HEK293 (cell line): Measurements from ENCODE around the gene PILRA.

Experiments
- CTCF ChIA-PET: fragments of 350-600 bp; formaldehyde crosslinking; extraction: SDS; loops from one replicate; lab custom pipeline; 2021; ENCODE audit warnings: antibody characterized with exemption; lab: Yijun Ruan, JAX
- POLR2A ChIA-PET: fragments of 300-600 bp; formaldehyde crosslinking; extraction: SDS; loops from one replicate; lab custom pipeline; 2020; ENCODE audit warnings: antibody characterized with exemption, inconsistent platforms; lab: Yijun Ruan, JAX
- H3K27ac ChIP-seq: fragments of 200-500 bp; sonication (Bioruptor generic); 2 replicates; pipeline ENCODE4 v1.5.1; 2014; ENCODE audit warnings: low read depth, low read length, control low read depth, inconsistent platforms; ENCODE audit errors: extremely low read depth
- H3K36me3 ChIP-seq, 2 experiments: fragments of 200-500 bp in 1 of 2; sonication (Bioruptor generic) in 1 of 2; 1 replicate in 1 of 2; 2 replicates in 1 of 2; pipeline ENCODE4 v1.5.1; 2014 to 2017; ENCODE audit warnings: inconsistent platforms in 2 of 2, low read length in 2 of 2; ENCODE audit not compliant: control insufficient read depth in 2 of 2, insufficient read depth in 1 of 2
- H3K4me1 ChIP-seq: fragments of 200-500 bp; sonication (Bioruptor generic); 2 replicates; pipeline ENCODE4 v1.5.1; 2014; ENCODE audit warnings: mild to moderate bottlenecking, low read length, inconsistent platforms; ENCODE audit not compliant: control insufficient read depth, insufficient read depth
- H3K4me3 ChIP-seq: 2 replicates; pipeline ENCODE4 v1.5.1; 2011; ENCODE audit warnings: low read depth, mild to moderate bottlenecking, control low read depth, low read length, moderate library complexity
- H3K9me3 ChIP-seq: fragments of 200-500 bp; sonication (Bioruptor generic); 2 replicates; pipeline ENCODE4 v1.5.1; 2014; ENCODE audit warnings: low read depth, low read length, inconsistent platforms; ENCODE audit not compliant: control insufficient read depth, insufficient read depth
- MYNN ChIP-seq: fragments of 450-650 bp; formaldehyde crosslinking; IDR thresholded peaks from 2 replicates; pipeline ENCODE4 v1.5.1; 2016; ENCODE audit warnings: missing biosample characterization, missing genetic modification characterization, borderline replicate concordance
- SCRT1 ChIP-seq: fragments of 450-650 bp; formaldehyde crosslinking; IDR thresholded peaks from 2 replicates; pipeline ENCODE4 v1.5.1; 2016; ENCODE audit warnings: missing biosample characterization, missing genetic modification characterization, borderline replicate concordance
- ZBTB20 ChIP-seq: fragments of 450-650 bp; formaldehyde crosslinking; IDR thresholded peaks from 2 replicates; pipeline ENCODE4 v1.5.1; 2016; ENCODE audit warnings: missing biosample characterization, missing genetic modification characterization
- ZBTB48 ChIP-seq: fragments of 450-650 bp; formaldehyde crosslinking; IDR thresholded peaks from 2 replicates; pipeline ENCODE4 v1.5.1; 2016; ENCODE audit warnings: missing biosample characterization, missing genetic modification characterization
- ZNF223 ChIP-seq: fragments of 450-650 bp; formaldehyde crosslinking; IDR thresholded peaks from 2 replicates; pipeline ENCODE4 v1.5.1; 2016; ENCODE audit warnings: missing biosample characterization, missing genetic modification characterization
- ZNF311 ChIP-seq: fragments of 450-650 bp; formaldehyde crosslinking; IDR thresholded peaks from 2 replicates; pipeline ENCODE4 v1.5.1; 2017; ENCODE audit warnings: missing biosample characterization, missing genetic modification characterization, borderline replicate concordance
- ZNF341 ChIP-seq: fragments of 450-650 bp; formaldehyde crosslinking; IDR thresholded peaks from 2 replicates; pipeline ENCODE4; 2016; ENCODE audit warnings: low read depth, missing biosample characterization, missing genetic modification characterization
- ZNF366 ChIP-seq: fragments of 450-650 bp; formaldehyde crosslinking; conservative IDR thresholded peaks from 2 replicates; pipeline ENCODE4 v1.5.1; 2016; ENCODE audit warnings: missing biosample characterization, missing genetic modification characterization
- ZNF433 ChIP-seq: fragments of 450-650 bp; formaldehyde crosslinking; IDR thresholded peaks from 2 replicates; pipeline ENCODE4 v1.5.1; 2016; ENCODE audit warnings: missing biosample characterization, missing genetic modification characterization, low read depth
- ZNF510 ChIP-seq: fragments of 450-650 bp; formaldehyde crosslinking; IDR thresholded peaks from 2 replicates; pipeline ENCODE4 v1.5.1; 2018; ENCODE audit warnings: mild to moderate bottlenecking, missing genetic modification characterization, missing biosample characterization; ENCODE audit not compliant: insufficient replicate concordance
- ZNF785 ChIP-seq: fragments of 450-650 bp; formaldehyde crosslinking; IDR thresholded peaks from 2 replicates; pipeline ENCODE4 v1.5.1; 2016; ENCODE audit warnings: missing biosample characterization, missing genetic modification characterization
- TF ChIP-seq, protein P1 (sequence below): fragments of 450-650 bp; IDR thresholded peaks from 2 replicates; pipeline ENCODE4 v1.5.1; 2018; ENCODE audit warnings: missing biosample characterization, missing genetic modification characterization
- TF ChIP-seq, protein P2 (sequence below): fragments of 450-650 bp; formaldehyde crosslinking; IDR thresholded peaks from 2 replicates; pipeline ENCODE4 v1.5.1; 2016; ENCODE audit warnings: missing biosample characterization, missing genetic modification characterization
- TF ChIP-seq, protein P3 (sequence below): fragments of 450-650 bp; formaldehyde crosslinking; IDR thresholded peaks from 2 replicates; pipeline ENCODE4 v1.5.1; 2016; ENCODE audit warnings: missing biosample characterization, missing genetic modification characterization
- TF ChIP-seq, protein P4 (sequence below): fragments of 450-650 bp; formaldehyde crosslinking; IDR thresholded peaks from 2 replicates; pipeline ENCODE4 v1.5.1; 2016; ENCODE audit warnings: missing biosample characterization, missing genetic modification characterization
- TF ChIP-seq, protein P5 (sequence below): fragments of 450-650 bp; formaldehyde crosslinking; IDR thresholded peaks from 2 replicates; pipeline ENCODE4 v1.5.1; 2016; ENCODE audit warnings: missing biosample characterization, missing genetic modification characterization
- TF ChIP-seq, protein P6 (sequence below): fragments of 450-650 bp; formaldehyde crosslinking; conservative IDR thresholded peaks from 2 replicates; pipeline ENCODE4 v1.5.1; 2016; ENCODE audit warnings: low read depth, missing biosample characterization, missing genetic modification characterization

PILRA gene

DNA sequence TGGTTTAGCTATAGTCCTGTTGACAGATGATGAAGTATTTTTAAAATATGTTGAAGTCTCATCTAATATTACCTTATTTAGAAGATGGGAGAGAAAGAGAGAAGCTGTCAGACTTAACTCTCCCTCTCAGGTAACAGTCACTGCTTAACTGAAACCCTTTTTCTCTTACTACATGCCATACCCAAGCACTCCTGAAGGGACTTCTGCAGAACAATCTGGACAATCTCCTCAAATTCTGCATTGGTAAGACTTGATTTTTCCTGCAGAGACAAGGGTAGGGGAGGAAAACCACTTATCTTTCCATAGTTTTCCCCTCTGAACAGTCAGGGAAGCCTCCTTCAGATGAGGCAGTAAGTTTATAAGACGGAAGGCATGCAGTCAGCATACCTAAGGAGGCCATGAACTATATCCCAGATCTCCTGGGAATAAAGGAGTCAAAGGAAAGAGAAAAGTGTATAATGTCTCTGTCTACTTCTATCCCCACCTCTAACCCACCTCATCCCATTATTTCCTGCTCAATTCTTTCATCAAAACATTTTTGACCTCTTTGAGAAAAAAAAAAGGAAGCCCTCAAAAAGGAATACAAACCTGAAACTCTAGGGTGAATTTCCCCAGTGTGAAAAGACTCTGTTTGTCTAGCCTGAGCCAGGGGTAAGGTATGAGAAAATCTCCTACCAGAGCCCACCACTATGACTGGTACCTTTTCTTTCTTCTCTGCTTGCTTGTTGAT lies 45.8 kb downstream of the PILRA start (continued):
- TF ChIP-seq, protein P1, sequence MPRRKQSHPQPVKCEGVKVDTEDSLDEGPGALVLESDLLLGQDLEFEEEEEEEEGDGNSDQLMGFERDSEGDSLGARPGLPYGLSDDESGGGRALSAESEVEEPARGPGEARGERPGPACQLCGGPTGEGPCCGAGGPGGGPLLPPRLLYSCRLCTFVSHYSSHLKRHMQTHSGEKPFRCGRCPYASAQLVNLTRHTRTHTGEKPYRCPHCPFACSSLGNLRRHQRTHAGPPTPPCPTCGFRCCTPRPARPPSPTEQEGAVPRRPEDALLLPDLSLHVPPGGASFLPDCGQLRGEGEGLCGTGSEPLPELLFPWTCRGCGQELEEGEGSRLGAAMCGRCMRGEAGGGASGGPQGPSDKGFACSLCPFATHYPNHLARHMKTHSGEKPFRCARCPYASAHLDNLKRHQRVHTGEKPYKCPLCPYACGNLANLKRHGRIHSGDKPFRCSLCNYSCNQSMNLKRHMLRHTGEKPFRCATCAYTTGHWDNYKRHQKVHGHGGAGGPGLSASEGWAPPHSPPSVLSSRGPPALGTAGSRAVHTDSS (tag by site-specific recombination), result no peak
- TF ChIP-seq, protein P2, sequence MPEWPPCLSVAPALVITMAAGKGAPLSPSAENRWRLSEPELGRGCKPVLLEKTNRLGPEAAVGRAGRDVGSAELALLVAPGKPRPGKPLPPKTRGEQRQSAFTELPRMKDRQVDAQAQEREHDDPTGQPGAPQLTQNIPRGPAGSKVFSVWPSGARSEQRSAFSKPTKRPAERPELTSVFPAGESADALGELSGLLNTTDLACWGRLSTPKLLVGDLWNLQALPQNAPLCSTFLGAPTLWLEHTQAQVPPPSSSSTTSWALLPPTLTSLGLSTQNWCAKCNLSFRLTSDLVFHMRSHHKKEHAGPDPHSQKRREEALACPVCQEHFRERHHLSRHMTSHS (tag by site-specific recombination), result no peak
- TF ChIP-seq ZNF341 (tag by site-specific recombination), result no peak
- TF ChIP-seq, protein P3, sequence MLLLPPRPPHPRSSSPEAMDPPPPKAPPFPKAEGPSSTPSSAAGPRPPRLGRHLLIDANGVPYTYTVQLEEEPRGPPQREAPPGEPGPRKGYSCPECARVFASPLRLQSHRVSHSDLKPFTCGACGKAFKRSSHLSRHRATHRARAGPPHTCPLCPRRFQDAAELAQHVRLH, result no peak
- no peak for TF ChIP-seq ZNF223 (tag by site-specific recombination)
- TF ChIP-seq, protein P4, sequence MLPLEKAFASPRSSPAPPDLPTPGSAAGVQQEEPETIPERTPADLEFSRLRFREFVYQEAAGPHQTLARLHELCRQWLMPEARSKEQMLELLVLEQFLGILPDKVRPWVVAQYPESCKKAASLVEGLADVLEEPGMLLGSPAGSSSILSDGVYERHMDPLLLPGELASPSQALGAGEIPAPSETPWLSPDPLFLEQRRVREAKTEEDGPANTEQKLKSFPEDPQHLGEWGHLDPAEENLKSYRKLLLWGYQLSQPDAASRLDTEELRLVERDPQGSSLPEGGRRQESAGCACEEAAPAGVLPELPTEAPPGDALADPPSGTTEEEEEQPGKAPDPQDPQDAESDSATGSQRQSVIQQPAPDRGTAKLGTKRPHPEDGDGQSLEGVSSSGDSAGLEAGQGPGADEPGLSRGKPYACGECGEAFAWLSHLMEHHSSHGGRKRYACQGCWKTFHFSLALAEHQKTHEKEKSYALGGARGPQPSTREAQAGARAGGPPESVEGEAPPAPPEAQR (tag by site-specific recombination), result no peak
- no peak for TF ChIP-seq SCRT1 (tag by site-specific recombination)
- no peak for TF ChIP-seq ZNF366 (tag by site-specific recombination)
- no peak for TF ChIP-seq ZNF311 (tag by site-specific recombination)
- TF ChIP-seq, protein P5, sequence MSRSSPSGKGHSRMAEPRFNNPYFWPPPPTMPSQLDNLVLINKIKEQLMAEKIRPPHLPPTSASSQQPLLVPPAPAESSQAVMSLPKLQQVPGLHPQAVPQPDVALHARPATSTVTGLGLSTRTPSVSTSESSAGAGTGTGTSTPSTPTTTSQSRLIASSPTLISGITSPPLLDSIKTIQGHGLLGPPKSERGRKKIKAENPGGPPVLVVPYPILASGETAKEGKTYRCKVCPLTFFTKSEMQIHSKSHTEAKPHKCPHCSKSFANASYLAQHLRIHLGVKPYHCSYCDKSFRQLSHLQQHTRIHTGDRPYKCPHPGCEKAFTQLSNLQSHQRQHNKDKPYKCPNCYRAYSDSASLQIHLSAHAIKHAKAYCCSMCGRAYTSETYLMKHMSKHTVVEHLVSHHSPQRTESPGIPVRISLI, result no peak
- TF ChIP-seq, all 188 proteins: peak for 0

DNA sequence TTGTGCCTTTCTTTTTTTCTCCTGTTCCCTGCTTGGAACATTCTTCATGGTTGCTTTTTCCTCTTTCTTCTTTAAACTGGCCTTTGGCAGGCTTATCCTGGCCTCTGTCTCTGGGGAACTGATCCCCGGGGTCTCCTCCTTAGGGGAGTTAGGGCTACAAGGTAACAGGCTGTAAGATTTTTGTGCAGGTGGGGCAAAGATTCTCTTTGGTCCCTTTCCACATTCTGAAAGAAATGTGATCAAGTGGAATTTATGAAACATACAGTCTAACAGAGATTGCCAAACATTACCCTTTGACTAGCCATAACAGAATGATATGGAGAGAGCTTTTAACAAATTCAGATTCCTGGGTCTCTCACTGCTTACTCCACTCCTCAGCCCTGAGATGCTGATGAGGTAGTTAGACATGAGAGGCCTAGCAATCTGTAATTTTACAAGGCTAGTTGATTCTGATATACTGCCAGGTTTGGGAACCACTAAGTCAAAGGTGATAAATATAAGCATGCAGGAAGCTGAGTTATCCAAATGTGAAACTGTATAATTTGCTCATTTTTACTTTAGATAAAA lies 46.5 kb downstream of the PILRA start:
- Histone ChIP-seq H3K36me3 (no peaks in the 10 kb centered on the region), H3K27ac (no peak overlapping the region), H3K4me1 (no peaks in the 10 kb centered on the region), H3K9me3 (no peaks in the 10 kb centered on the region), H3K4me3 (no peak overlapping the region)
- POLR2A ChIA-PET, result interaction anchor here (0.5 to 1.8 kb wide), 3 partner anchors 9 to 296 kb away, joined by 3 to 10 read pairs (median 4); partner anchors contain the start of genes FBXO24, LRCH4 and ZCWPW1
- CTCF ChIA-PET, result interaction anchor here (0.5 to 1.1 kb wide), 5 partner anchors 8 to 429 kb away, joined by 3 to 10 read pairs (median 4); no protein-coding TSS in a partner anchor
- TF ChIP-seq ZNF510 (tag by site-specific recombination) (no peak), ZNF785 (tag by site-specific recombination) (no peak), ZBTB48 (tag by site-specific recombination) (no peak), MYNN (no peak), ZBTB20 (peak; percentile 92), ZNF433 (tag by site-specific recombination) (no peak)
- TF ChIP-seq, protein P6, sequence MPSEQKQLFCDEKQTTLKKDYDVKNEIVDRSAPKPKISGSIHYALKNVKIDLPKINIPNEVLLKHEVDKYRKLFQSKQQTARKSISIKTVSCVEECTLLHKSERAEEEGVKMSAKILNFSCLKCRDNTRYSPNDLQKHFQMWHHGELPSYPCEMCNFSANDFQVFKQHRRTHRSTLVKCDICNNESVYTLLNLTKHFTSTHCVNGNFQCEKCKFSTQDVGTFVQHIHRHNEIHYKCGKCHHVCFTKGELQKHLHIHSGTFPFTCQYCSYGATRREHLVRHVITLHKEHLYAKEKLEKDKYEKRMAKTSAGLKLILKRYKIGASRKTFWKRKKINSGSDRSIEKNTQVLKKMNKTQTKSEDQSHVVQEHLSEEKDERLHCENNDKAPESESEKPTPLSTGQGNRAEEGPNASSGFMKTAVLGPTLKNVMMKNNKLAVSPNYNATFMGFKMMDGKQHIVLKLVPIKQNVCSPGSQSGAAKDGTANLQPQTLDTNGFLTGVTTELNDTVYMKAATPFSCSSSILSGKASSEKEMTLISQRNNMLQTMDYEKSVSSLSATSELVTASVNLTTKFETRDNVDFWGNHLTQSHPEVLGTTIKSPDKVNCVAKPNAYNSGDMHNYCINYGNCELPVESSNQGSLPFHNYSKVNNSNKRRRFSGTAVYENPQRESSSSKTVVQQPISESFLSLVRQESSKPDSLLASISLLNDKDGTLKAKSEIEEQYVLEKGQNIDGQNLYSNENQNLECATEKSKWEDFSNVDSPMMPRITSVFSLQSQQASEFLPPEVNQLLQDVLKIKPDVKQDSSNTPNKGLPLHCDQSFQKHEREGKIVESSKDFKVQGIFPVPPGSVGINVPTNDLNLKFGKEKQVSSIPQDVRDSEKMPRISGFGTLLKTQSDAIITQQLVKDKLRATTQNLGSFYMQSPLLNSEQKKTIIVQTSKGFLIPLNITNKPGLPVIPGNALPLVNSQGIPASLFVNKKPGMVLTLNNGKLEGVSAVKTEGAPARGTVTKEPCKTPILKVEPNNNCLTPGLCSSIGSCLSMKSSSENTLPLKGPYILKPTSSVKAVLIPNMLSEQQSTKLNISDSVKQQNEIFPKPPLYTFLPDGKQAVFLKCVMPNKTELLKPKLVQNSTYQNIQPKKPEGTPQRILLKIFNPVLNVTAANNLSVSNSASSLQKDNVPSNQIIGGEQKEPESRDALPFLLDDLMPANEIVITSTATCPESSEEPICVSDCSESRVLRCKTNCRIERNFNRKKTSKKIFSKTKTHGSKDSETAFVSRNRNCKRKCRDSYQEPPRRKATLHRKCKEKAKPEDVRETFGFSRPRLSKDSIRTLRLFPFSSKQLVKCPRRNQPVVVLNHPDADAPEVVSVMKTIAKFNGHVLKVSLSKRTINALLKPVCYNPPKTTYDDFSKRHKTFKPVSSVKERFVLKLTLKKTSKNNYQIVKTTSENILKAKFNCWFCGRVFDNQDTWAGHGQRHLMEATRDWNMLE (tag by site-specific recombination), result no peak
- TF ChIP-seq, all 188 proteins: peak for 1
